Astrocyte of the cerebellum (primary cell): Measurements from ENCODE around the gene NOTCH4.

ENCODE experiments used
- DNase-seq: peaks from one replicate; pipeline ENCODE4 v3.0.0-alpha.2; 2011; ENCODE audit warnings: low read depth
- H3K4me3 ChIP-seq: 2 replicates; pipeline ENCODE4 v1.5.1; 2011; ENCODE audit warnings: mild to moderate bottlenecking, low read depth, low read length, moderate library complexity
- CTCF ChIP-seq: IDR thresholded peaks from 2 replicates; pipeline ENCODE4 v1.5.1; 2012; ENCODE audit warnings: low read length, low read depth, moderate library complexity, mild to moderate bottlenecking; ENCODE audit errors: missing control alignments
- in situ Hi-C: cut with HindIII; loops from 2 replicates; pipeline ENCODE4 v1.10.0; 2017; ENCODE audit warnings: low sequenced_read_pairs

Gene NOTCH4

GRCh38 chr6:32179766-32180405 lies 44.0 kb downstream of the NOTCH4 start:
- no peak overlapping the region for H3K4me3 ChIP-seq
- DNase-seq: no peak
- TF ChIP-seq CTCF: no peak
- in situ Hi-C loops: loop anchor here (10.0 kb wide), 1 partner anchor 55 kb away; the partner anchor contains the start of gene ATF6B

GRCh38 chr6:32178547-32179440 lies 45.1 kb downstream of the NOTCH4 start:
- peak overlapping the region; percentile 100 for H3K4me3 ChIP-seq
- DNase-seq: no peak

GRCh38 chr6:32177788-32178546 lies 45.9 kb downstream of the NOTCH4 start, which contains the start of gene RNF5:
TSS of gene RNF5 (plus strand) at chr6:32178405. CDS start at chr6:32178512, 107 bp downstream.
- TF ChIP-seq CTCF: no peak
- peak; percentile 100 for DNase-seq
- in situ Hi-C loops: no loop called here
- peak within 1 kb of the TSS; percentile 100 for H3K4me3 ChIP-seq

More at GRCh38 chr6:32178547-32179440, 45.1 kb downstream of the NOTCH4 start:
- TF ChIP-seq CTCF: no peak
- in situ Hi-C loops: no loop called here

GRCh38 chr6:32177183-32177787 lies 46.6 kb downstream of the NOTCH4 start:
- peak overlapping the region; percentile 100 for H3K4me3 ChIP-seq
- peak; percentile 24 for DNase-seq
- no peak for TF ChIP-seq CTCF
- in situ Hi-C loops: no loop called here

- in situ Hi-C loops: no loop called here
- peak overlapping the region; percentile 100 for H3K4me3 ChIP-seq
- TF ChIP-seq CTCF: no peak
- DNase-seq: no peak
These were observed 47.2 kb downstream of the NOTCH4 start for GRCh38 chr6:32176476-32177182.
